ENCODE measurements around the gene IMMP2L.

IMMP2L gene

GRCh38 chr7:110831419-110831818 is 730.9 kb downstream of the IMMP2L start:
- DNase-seq: no peak

GRCh38 chr7:110830778-110831177 is 731.5 kb downstream of the IMMP2L start:
- DNase-seq: no peak

- DNase-seq: no peak
Measured at GRCh38 chr7:110827936-110828335, 734.4 kb downstream of the IMMP2L start.

- DNase-seq: no peak
Measured at GRCh38 chr7:110827287-110827855, 734.9 kb downstream of the IMMP2L start.

- DNase-seq: no peak
Measured at GRCh38 chr7:110813986-110814385, 748.3 kb downstream of the IMMP2L start.

GRCh38 chr7:110809832-110810231 is 752.5 kb downstream of the IMMP2L start:
- no peak for DNase-seq

- no peak for DNase-seq
Measured at GRCh38 chr7:110808361-110808760, 753.9 kb downstream of the IMMP2L start.

GRCh38 chr7:110804501-110804900 is 757.8 kb downstream of the IMMP2L start:
- DNase-seq: no peak

GRCh38 chr7:110803602-110804143 is 758.6 kb downstream of the IMMP2L start:
- DNase-seq: no peak

- no peak for DNase-seq
Measured at GRCh38 chr7:110801502-110801901, 760.8 kb downstream of the IMMP2L start.

- DNase-seq: no peak
Measured at GRCh38 chr7:110800984-110801383, 761.3 kb downstream of the IMMP2L start.

GRCh38 chr7:110797656-110798055 is 764.6 kb downstream of the IMMP2L start:
- DNase-seq: no peak

GRCh38 chr7:110790992-110791391 is 771.3 kb downstream of the IMMP2L start:
- DNase-seq: no peak

- no peak for DNase-seq
Measured at GRCh38 chr7:110786328-110786965, 775.8 kb downstream of the IMMP2L start.

GRCh38 chr7:110784749-110785148 is 777.5 kb downstream of the IMMP2L start:
- DNase-seq: no peak

- DNase-seq: no peak
Measured at GRCh38 chr7:110780712-110781111, 781.6 kb downstream of the IMMP2L start.

GRCh38 chr7:110779339-110779738 is 783.0 kb downstream of the IMMP2L start:
- DNase-seq: no peak

GRCh38 chr7:110775046-110775445 is 787.2 kb downstream of the IMMP2L start:
- no peak for DNase-seq

GRCh38 chr7:110774071-110774470 is 788.2 kb downstream of the IMMP2L start:
- DNase-seq: peak; percentile 28 to 29

- DNase-seq: no peak
Measured at GRCh38 chr7:110772615-110773014, 789.7 kb downstream of the IMMP2L start.

- DNase-seq: no peak
Measured at GRCh38 chr7:110771717-110772116, 790.6 kb downstream of the IMMP2L start.

GRCh38 chr7:110767550-110768110 is 794.7 kb downstream of the IMMP2L start:
- no peak for DNase-seq

GRCh38 chr7:110766864-110767263 is 795.4 kb downstream of the IMMP2L start:
- peak; percentile 65 to 73 for DNase-seq

GRCh38 chr7:110764852-110765251 is 797.4 kb downstream of the IMMP2L start:
- DNase-seq: no peak
